Keratinocyte (primary cell): ENCODE results near the gene AP5M1. TPM values are rescaled to one million over a fixed set of nuclear protein-coding genes. Genes with fewer than 3 reads are reported as not detected.

Source experiments
- DNase-seq: peaks from one replicate; pipeline ENCODE4 v3.0.0-alpha.2; 2011; ENCODE audit warnings: low read depth, missing footprints, low spot score
- FAIRE-seq: peaks from 2 replicates; lab custom pipeline; 2011; peaks lifted over from hg19 to GRCh38; lab: Jason Lieb, UNC
- H2AFZ ChIP-seq: 2 replicates; pipeline ENCODE4 v1.6.0; 2012; ENCODE audit warnings: low read length, control low read depth, inconsistent platforms; ENCODE audit not compliant: control insufficient read depth
- H3K27ac ChIP-seq: 2 replicates; pipeline ENCODE4 v1.5.1; 2011; ENCODE audit warnings: low read length; ENCODE audit not compliant: control insufficient read depth, insufficient read depth
- H3K27me3 ChIP-seq: 3 replicates; pipeline ENCODE4 v1.6.0; 2011; ENCODE audit warnings: low read length; ENCODE audit not compliant: control insufficient read depth, insufficient read depth; ENCODE audit errors: extremely low read depth
- H3K36me3 ChIP-seq, 2 experiments: 2 replicates in 1 of 2; 3 replicates in 1 of 2; pipeline ENCODE4 v1.5.1; 2011; ENCODE audit warnings: low read length in 2 of 2, mild to moderate bottlenecking in 1 of 2; ENCODE audit not compliant: control insufficient read depth in 2 of 2, insufficient read depth in 2 of 2; ENCODE audit errors: extremely low read depth in 1 of 2
- H3K4me1 ChIP-seq: 3 replicates; pipeline ENCODE4 v1.5.1; 2011; ENCODE audit warnings: low read length; ENCODE audit not compliant: control insufficient read depth, insufficient read depth; ENCODE audit errors: extremely low read depth
- H3K4me2 ChIP-seq: 3 replicates; pipeline ENCODE4 v1.6.0; 2011; ENCODE audit warnings: low read depth, low read length; ENCODE audit not compliant: control insufficient read depth, insufficient read depth; ENCODE audit errors: extremely low read depth
- H3K4me3 ChIP-seq, 3 experiments: fragments of 200-600 bp in 1 of 3; sonication (generic) in 1 of 3; 2 replicates in 2 of 3; 3 replicates in 1 of 3; pipeline ENCODE4 v1.5.1; 2011 to 2016; ENCODE audit warnings: low read length in 3 of 3, mild to moderate bottlenecking in 3 of 3, control low read depth in 2 of 3, inconsistent platforms in 1 of 3, low read depth in 1 of 3, mixed read lengths in 1 of 3, mixed run types in 1 of 3, moderate library complexity in 1 of 3; ENCODE audit not compliant: control insufficient read depth in 2 of 3, insufficient read depth in 2 of 3; ENCODE audit errors: extremely low read depth in 1 of 3
- H3K79me2 ChIP-seq: 2 replicates; pipeline ENCODE4 v1.6.0; 2012; ENCODE audit warnings: low read length; ENCODE audit not compliant: control insufficient read depth, insufficient read depth
- H3K9ac ChIP-seq: 3 replicates; pipeline ENCODE4 v1.6.0; 2011; ENCODE audit warnings: low read length; ENCODE audit not compliant: control insufficient read depth, insufficient read depth; ENCODE audit errors: extremely low read depth
- H3K9me1 ChIP-seq: 3 replicates; pipeline ENCODE4 v1.6.0; 2011; ENCODE audit warnings: low read length; ENCODE audit not compliant: control insufficient read depth, insufficient read depth; ENCODE audit errors: extremely low read depth
- H3K9me3 ChIP-seq: 2 replicates; pipeline ENCODE4 v1.5.1; 2012; ENCODE audit warnings: low read depth, low read length; ENCODE audit not compliant: control insufficient read depth
- H4K20me1 ChIP-seq: 3 replicates; pipeline ENCODE4 v1.6.0; 2011; ENCODE audit warnings: low read length; ENCODE audit not compliant: control insufficient read depth, insufficient read depth; ENCODE audit errors: extremely low read depth
- CTCF ChIP-seq, 3 experiments: IDR thresholded peaks in 1 of 3; conservative IDR thresholded peaks in 1 of 3; optimal IDR thresholded peaks in 1 of 3; 2 replicates in 2 of 3; 3 replicates in 1 of 3; pipeline versions ENCODE3 to v1.5.1; 2011; ENCODE audit warnings: low read length in 3 of 3, mild to moderate bottlenecking in 3 of 3, moderate library complexity in 2 of 3, control low read depth in 1 of 3, inconsistent platforms in 1 of 3; ENCODE audit not compliant: insufficient read depth in 2 of 3; ENCODE audit errors: extremely low read depth in 1 of 3
- EZH2 ChIP-seq: IDR thresholded peaks from one replicate; pipeline ENCODE4 v1.6.1; 2012; ENCODE audit warnings: inconsistent platforms, mild to moderate bottlenecking, low read length, moderate library complexity
- dilution Hi-C: fragments of 300-500 bp; cut with MboI; formaldehyde crosslinking; loops from one replicate; pipeline ENCODE4 v1.7.0; 2020; ENCODE audit warnings: low sequenced_read_pairs; ENCODE audit not compliant: extremely low pct_ligation_motif_present
- polyA plus RNA-seq, 5 experiments: library from polyadenylated mRNA; depleted of rRNA in 3 of 5; stranded (reverse) in 3 of 5; stranded (forward) in 1 of 5; unstranded in 1 of 5; fragments of >200 nt; gene quantifications; 1 replicate in 1 of 5; 2 replicates in 3 of 5; 3 replicates in 1 of 5; pipeline versions ENCODE4 v1.2.1 to v1.2.3, GENCODE V29; 2011 to 2012; ENCODE audit warnings: missing spikeins in 2 of 5, low read depth in 1 of 5, low replicate concordance in 1 of 5

The AP5M1 gene
- polyA plus RNA-seq, 1 donor (not counting 4 experiments of a cell fraction or from before 2014, with no cell fraction given), result 35.8 TPM

- Histone ChIP-seq H3K4me2 (no peak overlapping the region), H3K4me3 (no peak overlapping the region), H2AFZ (no peak overlapping the region), H3K79me2 (no peaks in the 10 kb centered on the region), H3K36me3 (no peaks in the 10 kb centered on the region), H3K27me3 (no peaks in the 10 kb centered on the region), H3K4me1 (no peaks in the 10 kb centered on the region), H3K9ac (no peak overlapping the region), H3K27ac (no peak overlapping the region), H4K20me1 (no peaks in the 10 kb centered on the region), H3K9me1 (no peaks in the 10 kb centered on the region), H3K9me3 (no peaks in the 10 kb centered on the region)
- FAIRE-seq (no peak), DNase-seq (no peak)
- dilution Hi-C loops, result no loop called here
- TF ChIP-seq EZH2, result no peak
- TF ChIP-seq CTCF (optimal IDR thresholded peaks at IDR 0.05 in 1 of 3, IDR thresholded peaks at IDR 0.05 in 1 of 3, conservative IDR thresholded peaks at IDR 0.05 in 1 of 3; ENCODE audit: extremely low read depth in 1 of 3, insufficient read depth in 2 of 3, low read length in 3 of 3), result no peak
These were observed 25.5 kb upstream of the AP5M1 start for GRCh38 chr14:57243320-57243719.

GRCh38 chr14:57244106-57244505 is 24.7 kb upstream of the AP5M1 start:
- dilution Hi-C loops, result no loop called here
- Histone ChIP-seq H3K9ac (no peak overlapping the region), H2AFZ (no peak overlapping the region), H4K20me1 (no peaks in the 10 kb centered on the region), H3K4me3 (no peak overlapping the region), H3K79me2 (peaks cover 7% of the 10 kb centered on the region), H3K9me1 (no peaks in the 10 kb centered on the region), H3K9me3 (no peaks in the 10 kb centered on the region), H3K4me2 (no peak overlapping the region), H3K4me1 (no peaks in the 10 kb centered on the region), H3K27me3 (no peaks in the 10 kb centered on the region), H3K27ac (no peak overlapping the region), H3K36me3 (no peaks in the 10 kb centered on the region)
- FAIRE-seq, result no peak
- TF ChIP-seq EZH2 (no peak), CTCF (optimal IDR thresholded peaks at IDR 0.05 in 1 of 3, IDR thresholded peaks at IDR 0.05 in 1 of 3, conservative IDR thresholded peaks at IDR 0.05 in 1 of 3; ENCODE audit: extremely low read depth in 1 of 3, insufficient read depth in 2 of 3, low read length in 3 of 3) (no peak)
- no peak for DNase-seq
